VCaP (cell line): ENCODE results near the gene NEUROG2.

Experiments
- H3K27ac ChIP-seq: fragments of 450-650 bp; 2 replicates; pipeline ENCODE4 v1.5.1; 2017
- CTCF ChIP-seq: fragments of 450-650 bp; conservative IDR thresholded peaks from 2 replicates; pipeline ENCODE4 v1.5.1; 2017; ENCODE audit warnings: mild to moderate bottlenecking, moderate library complexity

NEUROG2 gene

GRCh38 chr4:112519689-112520597, 4.0 kb upstream of the NEUROG2 start:
- H3K27ac ChIP-seq, result no peak overlapping the region
- no peak for TF ChIP-seq CTCF

GRCh38 chr4:112518675-112519074, 2.7 kb upstream of the NEUROG2 start:
- no peak for TF ChIP-seq CTCF
- H3K27ac ChIP-seq, result no peak overlapping the region

- no peak overlapping the region for H3K27ac ChIP-seq
- no peak for TF ChIP-seq CTCF
Measured at GRCh38 chr4:112517911-112518310, 1.9 kb upstream of the NEUROG2 start.

GRCh38 chr4:112517067-112517634, 1.2 kb upstream of the NEUROG2 start:
- no peak for TF ChIP-seq CTCF
- H3K27ac ChIP-seq, result no peak overlapping the region

- no peak overlapping the region for H3K27ac ChIP-seq
- no peak for TF ChIP-seq CTCF
Measured at GRCh38 chr4:112516471-112517066, 589 bp upstream of the NEUROG2 start.

GRCh38 chr4:112515198-112516065, 548 bp downstream of the NEUROG2 start:
- TF ChIP-seq CTCF, result no peak
- no peak overlapping the region for H3K27ac ChIP-seq
